ENCODE data around the gene TMEM50B. TPM values are rescaled to one million over a fixed set of nuclear protein-coding genes. Genes with fewer than 3 reads are reported as not detected.

The TMEM50B gene
- total RNA-seq, 1 donor from 2014 or later = 39.5 TPM

DNA sequence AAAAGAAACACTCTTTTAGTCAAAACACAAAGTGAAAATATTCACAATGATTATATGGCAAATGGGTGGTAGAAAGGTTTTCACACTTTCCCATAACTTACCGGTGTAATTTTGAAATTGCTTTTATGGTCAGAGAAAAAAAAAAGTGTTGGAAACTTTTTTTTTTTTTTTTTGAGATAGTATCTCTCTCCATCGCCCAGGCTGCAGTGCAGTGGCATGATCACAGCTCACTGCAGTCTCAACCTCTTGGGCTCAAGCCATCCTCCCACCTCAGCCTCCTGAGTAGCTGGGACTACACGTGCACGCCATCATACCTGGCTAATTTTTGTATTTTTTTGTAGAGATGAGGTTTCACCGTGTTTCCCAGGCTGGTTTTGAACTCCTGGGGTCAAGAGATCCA lies 73.3 kb downstream of the TMEM50B start:
- no peak overlapping the region for H3K27ac Mint-ChIP-seq
- H3K36me3 Mint-ChIP-seq = peaks cover 6% of the 10 kb centered on the region

DNA sequence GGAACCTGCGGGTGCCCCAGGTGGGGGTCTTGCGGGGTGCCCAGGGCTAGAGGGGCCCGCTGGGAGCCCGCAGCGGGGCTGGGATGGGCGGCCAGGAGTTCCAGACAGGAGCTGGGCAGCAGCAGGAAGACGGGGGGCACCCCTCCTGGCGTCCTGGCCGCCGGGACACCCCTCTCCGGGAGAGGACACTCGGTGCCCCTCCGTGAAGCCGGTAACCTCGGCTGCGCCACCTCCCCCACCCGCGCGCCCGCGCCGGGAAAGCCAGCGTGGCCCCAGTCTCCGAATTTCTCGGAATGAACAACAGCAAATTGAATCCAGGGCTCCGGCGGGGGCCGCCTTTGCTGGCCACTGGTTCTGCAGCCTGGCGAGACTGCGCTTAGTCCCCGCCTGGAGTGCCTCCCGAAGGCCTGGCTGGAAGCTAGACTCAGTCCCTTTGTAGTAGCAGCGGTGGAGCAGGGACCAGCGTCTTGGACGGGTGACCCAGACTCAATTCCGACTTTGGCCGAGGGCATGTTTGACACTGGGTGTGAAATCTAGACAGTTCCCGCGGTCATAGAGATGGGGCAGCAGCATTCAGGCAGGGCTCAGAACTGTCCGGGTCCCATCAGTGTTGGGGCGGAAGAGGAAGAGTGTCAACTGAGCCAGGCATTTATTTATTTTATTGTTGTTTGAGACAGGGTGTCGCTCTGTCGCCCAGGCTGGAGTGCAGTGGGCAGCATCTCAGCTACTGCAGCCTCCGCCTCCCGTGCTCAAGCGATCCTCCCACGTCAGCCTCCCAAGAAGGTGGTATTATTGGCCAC lies 75.8 kb downstream of the TMEM50B start:
- no peaks in the 10 kb centered on the region for H3K27me3 Mint-ChIP-seq (ENCODE audit: low read depth)
- H3K4me1 Mint-ChIP-seq = peaks cover 21% of the 10 kb centered on the region
- H3K36me3 Mint-ChIP-seq = peaks cover 3% of the 10 kb centered on the region
- TF ChIP-seq, protein P1, sequence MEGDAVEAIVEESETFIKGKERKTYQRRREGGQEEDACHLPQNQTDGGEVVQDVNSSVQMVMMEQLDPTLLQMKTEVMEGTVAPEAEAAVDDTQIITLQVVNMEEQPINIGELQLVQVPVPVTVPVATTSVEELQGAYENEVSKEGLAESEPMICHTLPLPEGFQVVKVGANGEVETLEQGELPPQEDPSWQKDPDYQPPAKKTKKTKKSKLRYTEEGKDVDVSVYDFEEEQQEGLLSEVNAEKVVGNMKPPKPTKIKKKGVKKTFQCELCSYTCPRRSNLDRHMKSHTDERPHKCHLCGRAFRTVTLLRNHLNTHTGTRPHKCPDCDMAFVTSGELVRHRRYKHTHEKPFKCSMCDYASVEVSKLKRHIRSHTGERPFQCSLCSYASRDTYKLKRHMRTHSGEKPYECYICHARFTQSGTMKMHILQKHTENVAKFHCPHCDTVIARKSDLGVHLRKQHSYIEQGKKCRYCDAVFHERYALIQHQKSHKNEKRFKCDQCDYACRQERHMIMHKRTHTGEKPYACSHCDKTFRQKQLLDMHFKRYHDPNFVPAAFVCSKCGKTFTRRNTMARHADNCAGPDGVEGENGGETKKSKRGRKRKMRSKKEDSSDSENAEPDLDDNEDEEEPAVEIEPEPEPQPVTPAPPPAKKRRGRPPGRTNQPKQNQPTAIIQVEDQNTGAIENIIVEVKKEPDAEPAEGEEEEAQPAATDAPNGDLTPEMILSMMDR (IDR thresholded peaks at IDR 0.05; ENCODE audit: unreplicated experiment) = no peak
- peak overlapping the region; percentile 98 for H3K27ac Mint-ChIP-seq
- no peaks in the 10 kb centered on the region for H3K9me3 Mint-ChIP-seq
- peak overlapping the region; percentile 96 for H3K4me3 Mint-ChIP-seq
- DNase-seq (ENCODE audit: low spot score in 2 of 2, unreplicated experiment in 2 of 2) = peak; percentile 30 to 74

More for the DNA sequence above, 73.3 kb downstream of the TMEM50B start:
- no peak overlapping the region for H3K4me3 Mint-ChIP-seq
- TF ChIP-seq, protein P1 (IDR thresholded peaks at IDR 0.05; ENCODE audit: unreplicated experiment) = no peak
- H3K27me3 Mint-ChIP-seq (ENCODE audit: low read depth) = no peaks in the 10 kb centered on the region
- peaks cover 19% of the 10 kb centered on the region for H3K4me1 Mint-ChIP-seq
- H3K9me3 Mint-ChIP-seq = no peaks in the 10 kb centered on the region
- no peak for DNase-seq (ENCODE audit: low spot score in 2 of 2, unreplicated experiment in 2 of 2)

DNA sequence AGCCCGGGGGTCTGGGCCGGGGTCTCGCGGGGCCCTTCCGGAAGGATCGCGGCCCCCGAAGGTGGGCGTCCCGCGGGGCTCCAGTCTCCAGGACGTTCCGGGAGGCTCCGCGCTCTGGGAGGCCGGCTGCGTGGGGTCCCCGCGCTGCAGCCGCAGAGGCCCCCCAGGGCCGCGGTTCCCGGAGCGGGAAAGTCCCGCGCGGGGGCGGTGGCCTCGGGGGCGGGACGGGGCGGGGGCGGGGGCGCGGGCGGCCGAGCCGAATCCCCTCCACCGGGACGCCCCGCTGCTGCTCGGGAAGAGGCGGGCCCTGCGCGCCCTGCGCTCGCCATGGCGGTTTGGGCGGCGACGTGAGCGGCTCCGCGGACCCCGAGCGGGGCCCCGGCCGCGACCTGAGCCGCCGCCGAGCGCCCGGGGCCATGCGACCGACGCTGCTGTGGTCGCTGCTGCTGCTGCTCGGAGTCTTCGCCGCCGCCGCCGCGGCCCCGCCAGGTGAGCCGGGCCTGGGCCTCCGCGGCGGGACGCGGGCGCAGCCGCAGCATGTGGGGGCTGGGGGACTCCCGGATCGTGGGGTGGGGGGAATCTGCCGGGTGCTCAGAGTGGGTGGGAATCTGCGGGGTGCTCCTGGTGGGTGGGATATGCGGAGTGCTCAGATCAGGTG lies 76.5 kb downstream of the TMEM50B start, which contains the start of gene IFNGR2:
Gene IFNGR2, plus strand, starts transcription at position 286 of the 658 bp plus-strand sequence. Its CDS starts 131 bp downstream, at position 417.
- Mint-ChIP-seq H3K4me1 (peaks cover 21% of the 10 kb centered on the region), H3K36me3 (no peaks in the 10 kb centered on the region), H3K9me3 (no peaks in the 10 kb centered on the region), H3K27me3 (ENCODE audit: low read depth) (no peaks in the 10 kb centered on the region), H3K27ac (peak within 1 kb of the TSS; percentile 98), H3K4me3 (peak within 1 kb of the TSS; percentile 96)
- peak; percentile 32 to 59 for DNase-seq (ENCODE audit: low spot score in 2 of 2, unreplicated experiment in 2 of 2)
- TF ChIP-seq, protein P1 (IDR thresholded peaks at IDR 0.05; ENCODE audit: unreplicated experiment) = no peak

DNA sequence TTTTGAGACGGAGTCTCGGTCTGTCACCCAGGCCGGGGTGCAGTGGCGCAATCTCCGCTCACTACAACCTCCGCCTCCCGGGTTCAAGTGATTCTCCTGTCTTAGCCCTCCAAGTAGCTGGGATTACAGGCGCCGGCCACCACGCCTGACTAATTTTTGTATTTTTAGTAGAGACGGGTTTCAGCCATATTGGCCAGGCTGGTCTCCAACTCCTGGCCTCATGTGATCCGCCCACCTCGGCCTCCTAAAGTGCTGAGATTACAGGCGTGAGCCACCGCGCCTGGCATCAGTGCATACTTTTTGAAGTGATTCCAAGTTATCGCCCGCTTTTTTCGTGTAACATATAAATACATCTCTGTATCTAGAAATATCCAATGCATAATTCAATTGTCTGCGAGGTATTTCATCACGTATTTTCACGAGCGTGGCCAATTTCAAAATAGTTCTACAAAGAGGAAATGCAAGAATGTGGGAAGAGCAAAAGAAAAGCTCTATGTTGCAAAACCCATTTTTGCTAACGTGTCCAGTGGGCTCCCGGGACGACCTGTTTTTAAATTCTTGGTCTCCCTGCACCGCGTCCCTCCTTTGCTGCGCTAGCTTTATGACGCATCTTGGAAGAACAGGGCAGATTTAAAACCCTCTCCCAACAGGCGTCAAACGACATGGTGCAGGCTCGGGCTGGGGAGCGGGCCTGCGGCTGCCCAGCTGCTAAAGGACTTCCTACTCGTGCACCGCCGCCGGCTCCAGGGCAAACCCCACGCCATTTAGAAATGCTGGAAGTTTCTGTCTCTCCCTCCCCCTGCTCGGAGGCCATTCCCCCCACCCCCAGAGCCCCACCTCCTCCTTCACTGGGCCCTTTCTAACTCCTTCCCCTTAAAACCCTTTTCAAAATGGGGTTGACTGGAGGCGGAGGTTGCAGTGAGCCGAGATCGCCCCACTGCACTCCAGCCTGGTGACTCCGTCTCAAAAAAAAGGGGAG lies 77.5 kb downstream of the TMEM50B start:
- TF ChIP-seq, protein P1 (IDR thresholded peaks at IDR 0.05; ENCODE audit: unreplicated experiment) = no peak
- no peaks in the 10 kb centered on the region for H3K27me3 Mint-ChIP-seq (ENCODE audit: low read depth)
- H3K36me3 Mint-ChIP-seq = no peaks in the 10 kb centered on the region
- H3K4me1 Mint-ChIP-seq = peaks cover 21% of the 10 kb centered on the region
- no peaks in the 10 kb centered on the region for H3K9me3 Mint-ChIP-seq
- H3K4me3 Mint-ChIP-seq = peak overlapping the region; percentile 75
- peak overlapping the region; percentile 90 for H3K27ac Mint-ChIP-seq
- peak in 1 of 2 experiments; percentile 55 for DNase-seq (ENCODE audit: low spot score in 2 of 2, unreplicated experiment in 2 of 2)

DNA sequence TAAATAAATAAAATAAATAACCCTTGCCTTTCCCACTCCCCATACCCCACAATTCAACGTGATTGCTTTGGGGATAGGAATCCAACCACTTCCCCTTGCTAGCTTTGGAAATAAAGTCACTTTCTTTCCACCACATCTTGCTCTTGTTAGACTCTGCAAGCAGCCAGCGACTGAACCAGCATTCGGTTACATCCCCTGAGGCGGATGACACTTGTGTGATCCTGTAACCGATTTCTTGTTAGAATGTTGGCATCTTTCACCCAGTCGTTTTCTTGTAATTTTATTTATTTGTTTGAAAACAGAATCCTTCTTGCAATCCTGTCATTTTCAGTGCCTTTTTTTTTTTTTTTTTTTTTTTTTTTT lies 78.2 kb downstream of the TMEM50B start:
- no peak for DNase-seq (ENCODE audit: low spot score in 2 of 2, unreplicated experiment in 2 of 2)
- Mint-ChIP-seq H3K4me3 (no peak overlapping the region), H3K27me3 (ENCODE audit: low read depth) (no peaks in the 10 kb centered on the region), H3K9me3 (no peaks in the 10 kb centered on the region), H3K36me3 (no peaks in the 10 kb centered on the region), H3K27ac (no peak overlapping the region), H3K4me1 (peaks cover 22% of the 10 kb centered on the region)
- TF ChIP-seq, protein P1 (IDR thresholded peaks at IDR 0.05; ENCODE audit: unreplicated experiment) = no peak

Data from mesothelial cell of epicardium (in vitro differentiated cells).